ENCODE results near the gene SMTNL1.
A peak's percentile ranks its signal among the peaks of the same experiment; 100 is the strongest.

SMTNL1 gene

DNA sequence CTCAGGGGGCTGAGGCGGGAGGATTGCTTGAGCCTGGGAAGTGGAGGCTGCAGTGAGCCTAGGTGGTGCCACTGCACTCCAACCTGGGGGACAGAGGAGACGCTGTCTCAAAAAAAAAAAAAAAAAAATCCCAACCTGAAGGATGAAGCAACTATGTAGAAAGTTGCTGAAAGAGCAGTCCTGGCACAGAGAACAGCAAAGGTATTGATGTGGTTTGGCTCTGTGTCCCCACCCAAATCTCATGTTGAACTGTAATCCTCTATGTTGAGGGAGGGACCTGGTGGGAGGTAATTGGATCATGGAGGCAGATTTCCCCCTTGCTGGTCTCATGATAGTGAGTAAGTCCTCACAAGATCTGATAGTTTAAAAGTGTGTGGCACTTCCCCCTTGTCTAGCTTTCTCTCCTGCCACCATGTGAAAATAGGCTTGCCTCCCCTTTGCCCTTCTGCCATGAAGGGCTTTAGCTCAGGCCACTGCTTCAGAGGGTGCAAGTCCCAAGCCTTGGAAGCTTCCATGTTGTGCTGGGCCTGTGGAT lies 49.4 kb downstream of the SMTNL1 start:
- TF ChIP-seq, protein P1, sequence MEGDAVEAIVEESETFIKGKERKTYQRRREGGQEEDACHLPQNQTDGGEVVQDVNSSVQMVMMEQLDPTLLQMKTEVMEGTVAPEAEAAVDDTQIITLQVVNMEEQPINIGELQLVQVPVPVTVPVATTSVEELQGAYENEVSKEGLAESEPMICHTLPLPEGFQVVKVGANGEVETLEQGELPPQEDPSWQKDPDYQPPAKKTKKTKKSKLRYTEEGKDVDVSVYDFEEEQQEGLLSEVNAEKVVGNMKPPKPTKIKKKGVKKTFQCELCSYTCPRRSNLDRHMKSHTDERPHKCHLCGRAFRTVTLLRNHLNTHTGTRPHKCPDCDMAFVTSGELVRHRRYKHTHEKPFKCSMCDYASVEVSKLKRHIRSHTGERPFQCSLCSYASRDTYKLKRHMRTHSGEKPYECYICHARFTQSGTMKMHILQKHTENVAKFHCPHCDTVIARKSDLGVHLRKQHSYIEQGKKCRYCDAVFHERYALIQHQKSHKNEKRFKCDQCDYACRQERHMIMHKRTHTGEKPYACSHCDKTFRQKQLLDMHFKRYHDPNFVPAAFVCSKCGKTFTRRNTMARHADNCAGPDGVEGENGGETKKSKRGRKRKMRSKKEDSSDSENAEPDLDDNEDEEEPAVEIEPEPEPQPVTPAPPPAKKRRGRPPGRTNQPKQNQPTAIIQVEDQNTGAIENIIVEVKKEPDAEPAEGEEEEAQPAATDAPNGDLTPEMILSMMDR (IDR thresholded peaks at IDR 0.05; ENCODE audit: low read length, missing control alignments): no peak
- DNase-seq (ENCODE audit: low read depth): no peak

GRCh38 chr11:57588046-57588710 lies 50.8 kb downstream of the SMTNL1 start:
- DNase-seq (ENCODE audit: low read depth): no peak
- TF ChIP-seq, protein P1 (IDR thresholded peaks at IDR 0.05; ENCODE audit: low read length, missing control alignments): no peak
- no peak overlapping the region for H3K4me3 ChIP-seq (replicated peaks; ENCODE audit: low read depth, low read length)

More for the DNA sequence above, 49.4 kb downstream of the SMTNL1 start:
- no peak overlapping the region for H3K4me3 ChIP-seq (replicated peaks; ENCODE audit: low read depth, low read length)

- no peak for DNase-seq (ENCODE audit: low read depth)
- H3K4me3 ChIP-seq (replicated peaks; ENCODE audit: low read depth, low read length): no peak overlapping the region
- TF ChIP-seq, protein P1 (IDR thresholded peaks at IDR 0.05; ENCODE audit: low read length, missing control alignments): no peak
These were observed 59.0 kb downstream of the SMTNL1 start for GRCh38 chr11:57596266-57596885.

- TF ChIP-seq, protein P1 (IDR thresholded peaks at IDR 0.05; ENCODE audit: low read length, missing control alignments): no peak
- peak within 1 kb of the TSS; percentile 68 for H3K4me3 ChIP-seq (replicated peaks; ENCODE audit: low read depth, low read length)
- DNase-seq (ENCODE audit: low read depth): peak; percentile 44
These were observed 60.1 kb downstream of the SMTNL1 start, which contains the start of gene SERPING1 for GRCh38 chr11:57597461-57597915. SERPING1 (plus strand) TSS chr11:57597685; CDS start chr11:57598271, 586 bp downstream.

GRCh38 chr11:57597916-57598830 lies 60.8 kb downstream of the SMTNL1 start:
- H3K4me3 ChIP-seq (replicated peaks; ENCODE audit: low read depth, low read length): peak overlapping the region; percentile 68
- peak; percentile 76 for DNase-seq (ENCODE audit: low read depth)
- TF ChIP-seq, protein P1 (IDR thresholded peaks at IDR 0.05; ENCODE audit: low read length, missing control alignments): no peak

DNA sequence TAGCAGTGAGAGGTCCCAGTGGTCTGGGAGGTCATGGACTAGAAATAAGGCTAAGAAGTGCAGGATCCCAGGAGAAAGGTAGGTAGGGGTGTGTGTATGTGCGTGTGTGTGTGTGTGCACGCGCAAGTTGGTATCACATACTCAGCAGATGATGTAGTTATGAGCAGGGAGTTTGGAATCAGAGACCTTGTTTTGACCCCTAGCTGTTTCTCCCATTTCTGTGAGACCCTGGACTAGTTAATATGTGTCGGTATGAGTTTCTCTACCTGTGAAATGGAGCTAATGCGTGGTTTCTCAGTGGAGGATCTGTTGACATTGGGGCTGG lies 61.4 kb downstream of the SMTNL1 start:
- TF ChIP-seq, protein P1 (IDR thresholded peaks at IDR 0.05; ENCODE audit: low read length, missing control alignments): no peak
- peak; percentile 53 for DNase-seq (ENCODE audit: low read depth)
- peak overlapping the region; percentile 68 for H3K4me3 ChIP-seq (replicated peaks; ENCODE audit: low read depth, low read length)
